ENCODE results near the gene ARHGAP29.

ARHGAP29 gene

GRCh38 chr1:94236013-94236491 lies 1.3 kb downstream of the ARHGAP29 start:
- DNase-seq (ENCODE audit: low read depth, low spot score), result peak; percentile 74

- peak; percentile 28 for DNase-seq (ENCODE audit: low read depth, low spot score)
Observed at GRCh38 chr1:94235189-94236012, 2.0 kb downstream of the ARHGAP29 start.

- no peak for DNase-seq (ENCODE audit: low read depth, low spot score)
Observed at GRCh38 chr1:94234615-94235014, 2.8 kb downstream of the ARHGAP29 start.

DNA sequence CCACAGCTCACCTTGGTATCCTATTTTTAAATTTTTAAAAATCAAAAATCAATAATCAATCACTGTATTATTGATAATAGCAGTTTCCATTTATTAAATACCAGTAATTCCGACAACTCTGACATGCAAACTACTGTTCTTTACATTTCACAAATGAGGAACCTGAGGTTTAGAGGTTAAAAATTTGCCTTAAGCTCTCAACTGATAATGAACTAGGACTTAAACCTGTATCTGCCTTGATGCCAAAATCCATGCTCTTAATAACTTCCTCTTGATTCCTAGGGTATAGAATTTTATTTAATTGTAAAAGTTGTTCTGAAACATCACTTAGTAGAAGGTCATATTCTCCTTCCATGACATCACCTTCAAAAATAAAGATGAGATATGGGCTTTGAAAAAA lies 5.6 kb downstream of the ARHGAP29 start:
- no peak for DNase-seq (ENCODE audit: low read depth, low spot score)

DNA sequence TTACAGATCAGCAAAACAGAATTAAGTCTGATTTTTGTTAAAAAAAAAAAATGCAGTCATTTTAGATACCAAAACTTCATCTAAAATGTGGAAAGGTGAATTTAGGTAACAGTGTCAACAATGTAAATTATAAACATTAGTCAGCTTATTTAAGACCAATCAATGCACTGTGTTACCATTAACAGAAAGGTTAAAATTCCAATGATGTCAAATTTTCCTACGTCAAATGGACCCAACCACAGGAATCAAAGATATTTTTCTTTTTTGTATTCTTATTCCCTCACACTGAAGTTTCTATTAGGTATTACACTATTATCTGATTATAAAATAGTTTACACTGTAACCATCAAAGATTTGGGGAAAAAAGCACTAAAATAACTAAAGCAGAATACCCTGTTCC lies 6.5 kb downstream of the ARHGAP29 start:
- peak; percentile 45 for DNase-seq (ENCODE audit: low read depth, low spot score)

DNA sequence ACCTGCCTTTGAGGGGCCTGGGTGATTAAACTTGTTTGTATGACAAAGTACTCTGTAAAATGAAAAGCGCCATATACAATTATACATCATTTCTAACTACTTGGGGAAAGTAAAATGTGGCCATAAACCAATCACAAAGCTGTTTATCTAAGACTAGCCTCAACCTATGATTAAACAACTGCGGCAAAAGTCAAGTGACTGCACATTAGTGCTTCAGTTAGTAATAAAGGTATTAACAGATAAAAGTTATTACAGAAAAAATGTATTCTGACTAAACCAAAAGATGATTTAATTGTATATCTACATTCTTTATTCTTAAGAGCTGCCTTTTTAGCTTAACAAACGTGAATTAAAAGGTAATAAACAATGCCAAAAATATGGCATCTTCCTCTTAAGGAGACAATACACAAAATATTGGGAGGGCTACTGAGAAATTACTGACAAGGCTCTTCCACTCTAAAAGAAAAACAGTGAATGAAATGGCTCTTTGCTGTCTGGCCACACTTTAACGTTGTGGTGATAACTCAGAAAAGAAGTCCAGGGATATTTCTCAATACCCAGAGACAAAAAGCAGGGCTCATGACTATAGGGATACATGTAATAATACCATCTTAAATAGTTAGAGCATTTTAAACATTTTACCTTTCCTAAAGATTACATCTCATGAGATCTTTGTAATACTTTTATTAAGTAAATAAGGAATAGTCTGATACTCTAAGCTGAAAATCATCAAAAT lies 8.6 kb downstream of the ARHGAP29 start:
- DNase-seq (ENCODE audit: low read depth, low spot score), result no peak

DNA sequence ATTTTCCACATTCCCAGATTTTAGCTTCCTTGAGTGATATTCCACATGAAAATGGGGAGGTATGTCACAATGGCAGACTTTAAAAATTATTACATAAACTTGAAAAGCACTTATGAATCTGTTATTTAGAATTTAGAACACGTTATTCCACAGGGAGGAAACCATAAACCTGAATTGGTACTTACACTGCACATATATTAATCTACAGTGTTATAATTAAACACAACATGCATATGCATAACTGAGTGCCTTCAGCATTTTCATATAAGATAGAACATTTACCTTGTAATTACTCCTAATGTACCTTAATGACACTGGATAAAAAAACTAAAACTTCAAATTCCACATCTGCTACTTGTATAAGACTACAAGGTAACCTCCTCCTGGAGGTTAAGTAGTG lies 9.8 kb downstream of the ARHGAP29 start:
- no peak for DNase-seq (ENCODE audit: low read depth, low spot score)

DNA sequence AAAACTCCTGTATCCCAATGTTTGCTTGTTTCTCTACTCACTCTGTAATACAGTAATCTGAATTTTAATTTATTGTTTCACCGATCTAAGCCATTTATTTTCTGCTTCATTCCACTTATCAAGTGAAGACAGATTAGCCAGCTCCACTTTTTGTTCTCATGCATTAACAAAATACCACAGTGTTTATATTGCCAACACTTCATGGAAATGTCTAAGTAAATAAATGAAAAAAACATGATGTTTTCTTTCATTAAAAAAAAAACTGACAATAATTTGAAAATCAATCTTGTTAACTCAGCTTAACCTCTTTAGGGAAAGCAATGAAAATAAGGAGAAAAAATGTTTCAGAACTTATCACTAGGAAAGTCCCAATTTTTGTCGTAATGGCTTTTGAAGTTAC lies 11.5 kb downstream of the ARHGAP29 start:
- DNase-seq (ENCODE audit: low read depth, low spot score), result no peak

DNA sequence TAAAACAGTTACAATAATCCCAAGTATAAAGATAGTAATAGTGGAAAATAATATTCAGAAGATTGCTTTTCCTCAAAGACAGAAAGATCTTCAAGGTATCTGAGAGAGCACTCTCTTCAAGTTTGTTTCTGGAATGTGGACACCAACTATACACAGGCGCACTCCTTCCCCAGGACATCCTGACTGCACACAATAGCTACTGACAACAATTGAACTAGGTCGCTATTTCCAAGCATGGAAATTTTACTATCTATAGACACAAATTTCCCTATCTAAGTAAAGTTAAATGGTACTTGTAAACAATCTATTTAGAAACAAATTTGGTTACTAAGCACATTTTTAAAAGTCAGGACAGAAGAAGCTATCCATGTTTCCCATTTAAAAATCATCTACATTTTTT lies 19.1 kb downstream of the ARHGAP29 start:
- no peak for DNase-seq (ENCODE audit: low read depth, low spot score)

- no peak for DNase-seq (ENCODE audit: low read depth, low spot score)
Observed at GRCh38 chr1:94215955-94216354, 21.4 kb downstream of the ARHGAP29 start.

DNA sequence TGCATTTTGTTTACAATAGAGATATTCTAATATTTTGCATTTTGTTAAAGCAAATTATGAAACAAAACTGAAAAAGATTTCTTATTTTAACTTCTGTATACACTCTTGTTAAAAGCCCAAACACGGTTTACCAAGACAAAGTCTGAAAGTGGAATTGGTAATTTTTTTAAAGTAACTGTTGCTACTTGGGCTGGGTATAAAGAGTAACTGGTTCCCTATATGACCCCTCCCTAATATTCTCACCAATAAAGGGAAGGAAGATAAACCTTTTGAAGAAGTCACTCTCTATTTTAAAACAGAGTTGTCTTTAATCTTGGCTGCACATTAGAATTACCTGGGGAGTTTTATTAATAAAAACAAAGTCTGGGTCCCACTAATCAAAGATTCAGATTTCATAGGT lies 27.4 kb downstream of the ARHGAP29 start:
- no peak for DNase-seq (ENCODE audit: low read depth, low spot score)

DNA sequence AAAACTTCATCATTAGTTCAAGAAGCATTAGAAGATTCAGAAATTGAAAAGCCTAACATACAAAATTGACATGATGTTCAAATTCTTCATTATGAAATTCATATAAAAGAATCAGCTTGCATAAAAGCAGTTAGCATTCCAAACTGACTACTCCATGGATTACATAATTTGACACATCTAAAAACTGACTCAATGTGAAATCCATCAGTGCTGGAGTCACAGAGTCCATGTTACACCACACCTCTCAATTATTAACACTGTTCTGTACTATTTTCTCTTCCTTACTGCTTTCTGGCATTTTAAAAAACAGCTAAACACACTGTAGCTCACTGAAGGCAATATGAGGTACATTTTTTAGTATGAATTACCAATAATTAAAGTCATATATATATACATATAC lies 28.0 kb downstream of the ARHGAP29 start:
- no peak for DNase-seq (ENCODE audit: low read depth, low spot score)

- no peak for DNase-seq (ENCODE audit: low read depth, low spot score)
Observed at GRCh38 chr1:94207695-94208094, 29.7 kb downstream of the ARHGAP29 start.

- peak; percentile 20 for DNase-seq (ENCODE audit: low read depth, low spot score)
Observed at GRCh38 chr1:94205639-94206038, 31.7 kb downstream of the ARHGAP29 start.

DNA sequence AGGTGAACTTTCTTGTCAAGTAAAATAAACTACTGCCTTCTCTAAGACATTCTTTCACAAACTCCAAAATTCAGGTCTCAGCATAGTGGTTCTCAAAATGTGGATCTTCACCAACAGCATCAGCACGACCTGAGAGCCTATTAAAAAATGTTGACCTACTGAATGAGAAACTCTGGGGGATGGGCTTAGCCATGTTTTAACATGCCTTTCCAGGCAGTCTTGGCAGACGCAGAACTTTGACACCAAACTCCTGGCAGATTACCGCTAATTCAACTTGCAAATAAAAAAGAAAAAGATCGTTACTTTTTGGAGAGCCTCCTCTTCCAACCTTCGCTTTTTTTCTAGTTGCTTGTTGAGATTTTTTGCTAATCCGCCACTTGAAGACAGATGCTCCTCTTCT lies 35.1 kb downstream of the ARHGAP29 start:
- no peak for DNase-seq (ENCODE audit: low read depth, low spot score)

- no peak for DNase-seq (ENCODE audit: low read depth, low spot score)
Observed at GRCh38 chr1:94199398-94199797, 38.0 kb downstream of the ARHGAP29 start.

- DNase-seq (ENCODE audit: low read depth, low spot score), result no peak
Observed at GRCh38 chr1:94194079-94194865, 43.1 kb downstream of the ARHGAP29 start.

DNA sequence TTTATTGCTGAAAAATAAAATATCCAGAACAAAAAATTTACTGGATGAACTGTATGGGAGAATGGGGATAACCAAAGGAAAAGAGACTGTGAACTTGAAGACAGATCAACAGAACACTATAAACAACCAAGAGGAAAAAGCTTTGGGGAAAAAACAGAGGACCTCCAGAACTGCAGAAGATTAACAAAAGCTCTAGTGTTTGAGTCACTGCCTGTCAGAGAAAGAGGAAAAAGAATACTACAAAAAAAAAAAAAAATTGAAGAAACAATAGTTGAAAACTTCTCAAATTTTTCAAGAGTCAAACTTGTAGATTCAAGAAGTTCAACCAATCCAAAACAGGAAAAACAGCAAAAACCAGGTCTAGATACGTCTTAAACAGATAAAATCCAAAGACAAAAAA lies 44.3 kb downstream of the ARHGAP29 start:
- DNase-seq (ENCODE audit: low read depth, low spot score), result no peak

DNA sequence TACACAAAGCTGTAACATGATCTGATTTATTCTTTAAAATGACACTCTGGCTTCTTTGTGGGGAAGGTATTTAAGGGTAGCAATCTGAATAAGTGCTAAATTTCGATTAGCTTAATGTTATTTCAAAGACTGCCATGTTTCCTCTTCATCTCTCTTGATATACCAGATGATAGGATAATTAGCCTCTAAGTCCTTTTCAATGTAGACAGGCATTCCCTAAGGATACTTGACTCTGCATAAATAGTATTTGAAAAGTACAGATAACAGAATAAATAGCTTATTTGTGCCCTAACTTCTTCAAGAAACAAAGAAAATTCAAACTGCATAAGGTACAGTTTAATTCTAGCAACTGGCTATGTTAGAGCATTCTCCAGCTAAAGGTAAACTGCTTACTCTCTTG lies 46.2 kb downstream of the ARHGAP29 start:
- DNase-seq (ENCODE audit: low read depth, low spot score), result no peak

- no peak for DNase-seq (ENCODE audit: low read depth, low spot score)
Observed at GRCh38 chr1:94186946-94187345, 50.4 kb downstream of the ARHGAP29 start.

DNA sequence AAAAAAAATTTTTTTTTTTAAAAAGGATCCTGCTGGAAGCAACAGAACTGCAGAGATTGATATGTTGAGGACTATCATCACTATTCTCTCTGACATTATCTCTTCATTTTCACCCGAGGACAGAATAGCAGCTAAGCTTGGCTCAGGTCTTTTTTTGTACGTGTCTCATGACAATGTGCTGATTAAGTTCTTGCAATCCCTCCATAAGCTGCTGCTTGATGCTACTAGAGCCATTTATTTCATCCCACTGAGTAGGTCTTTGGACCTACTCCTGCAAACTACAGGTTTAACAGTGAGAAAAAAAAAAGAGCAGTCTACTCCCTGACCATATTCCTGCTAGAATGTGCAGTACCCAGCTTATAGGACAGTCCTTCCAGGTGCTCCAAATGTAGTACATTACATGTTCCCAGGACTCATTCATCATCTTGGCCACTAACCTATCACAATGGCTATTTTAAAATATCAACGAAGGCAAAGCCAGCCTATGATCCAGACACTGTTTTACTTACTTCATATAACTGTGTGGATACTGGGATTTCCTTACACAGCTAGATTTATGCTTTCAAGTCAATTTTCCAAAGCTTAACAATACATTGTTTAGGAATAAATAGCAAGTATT lies 54.1 kb downstream of the ARHGAP29 start:
- no peak for DNase-seq (ENCODE audit: low read depth, low spot score)

DNA sequence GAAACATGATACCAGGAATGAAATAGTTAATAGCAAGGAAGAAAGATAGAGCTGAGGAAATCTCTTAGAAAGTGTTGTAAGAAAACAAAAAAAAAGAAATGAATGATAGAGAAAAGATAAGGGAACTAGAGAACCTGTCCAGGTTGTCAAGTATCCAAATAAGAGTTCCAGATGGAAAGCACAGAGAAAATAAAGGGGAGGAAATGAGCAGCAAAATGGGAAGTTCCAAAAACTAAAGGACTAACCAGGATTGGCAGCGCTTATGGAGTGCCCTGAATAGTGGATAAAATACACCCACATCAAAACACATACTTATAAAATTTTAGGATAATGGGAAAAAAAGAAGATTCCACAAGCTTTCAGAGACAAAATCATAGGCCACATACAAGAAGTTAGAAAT lies 55.2 kb downstream of the ARHGAP29 start:
- DNase-seq (ENCODE audit: low read depth, low spot score), result no peak
